Measurements from ENCODE around the gene ELOVL6.

DNA sequence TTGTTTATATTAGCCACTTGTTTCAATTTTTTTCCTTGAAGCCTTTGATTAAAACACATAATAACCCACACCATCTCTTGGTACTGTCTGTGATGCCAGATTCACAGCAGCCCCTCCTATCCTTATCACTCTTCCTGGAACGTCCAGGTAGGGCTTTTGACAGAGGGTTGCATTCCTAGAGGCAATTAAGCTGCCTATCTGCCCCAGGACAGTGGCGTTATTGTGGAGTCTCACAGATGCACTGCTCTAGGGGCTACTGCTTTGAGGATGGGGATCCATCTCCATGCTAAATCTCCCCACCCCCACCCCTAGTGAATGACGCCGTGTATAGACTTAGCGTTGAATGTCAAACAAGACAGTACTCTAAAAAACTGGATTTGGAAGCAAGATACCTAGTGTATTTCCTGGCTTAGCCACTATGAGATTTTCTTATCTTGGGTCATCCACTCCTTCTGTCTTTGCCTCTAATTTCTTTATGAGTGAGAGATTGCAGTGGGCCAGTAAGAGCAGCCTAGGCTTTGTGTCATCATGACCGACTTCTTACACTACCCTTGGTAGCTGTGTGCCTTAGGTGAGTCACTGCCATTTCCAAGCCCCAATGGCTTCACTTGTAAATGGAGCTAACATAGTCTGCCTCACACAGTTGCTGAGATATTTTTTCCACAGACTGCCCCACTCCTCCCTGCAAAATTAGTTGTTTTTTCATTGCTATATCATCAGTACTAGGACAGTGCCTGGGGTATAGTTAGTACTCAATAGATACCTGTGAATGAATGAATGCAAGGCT is 194.8 kb downstream of the ELOVL6 start:
- TF ChIP-seq, protein P1, sequence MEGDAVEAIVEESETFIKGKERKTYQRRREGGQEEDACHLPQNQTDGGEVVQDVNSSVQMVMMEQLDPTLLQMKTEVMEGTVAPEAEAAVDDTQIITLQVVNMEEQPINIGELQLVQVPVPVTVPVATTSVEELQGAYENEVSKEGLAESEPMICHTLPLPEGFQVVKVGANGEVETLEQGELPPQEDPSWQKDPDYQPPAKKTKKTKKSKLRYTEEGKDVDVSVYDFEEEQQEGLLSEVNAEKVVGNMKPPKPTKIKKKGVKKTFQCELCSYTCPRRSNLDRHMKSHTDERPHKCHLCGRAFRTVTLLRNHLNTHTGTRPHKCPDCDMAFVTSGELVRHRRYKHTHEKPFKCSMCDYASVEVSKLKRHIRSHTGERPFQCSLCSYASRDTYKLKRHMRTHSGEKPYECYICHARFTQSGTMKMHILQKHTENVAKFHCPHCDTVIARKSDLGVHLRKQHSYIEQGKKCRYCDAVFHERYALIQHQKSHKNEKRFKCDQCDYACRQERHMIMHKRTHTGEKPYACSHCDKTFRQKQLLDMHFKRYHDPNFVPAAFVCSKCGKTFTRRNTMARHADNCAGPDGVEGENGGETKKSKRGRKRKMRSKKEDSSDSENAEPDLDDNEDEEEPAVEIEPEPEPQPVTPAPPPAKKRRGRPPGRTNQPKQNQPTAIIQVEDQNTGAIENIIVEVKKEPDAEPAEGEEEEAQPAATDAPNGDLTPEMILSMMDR (IDR thresholded peaks at IDR 0.05): no peak
- no peak for TF ChIP-seq POLR2A (IDR thresholded peaks at IDR 0.05)
